Neutrophil (primary cell): ENCODE data around the gene ENTREP3.
A peak's percentile ranks its signal among the peaks of the same experiment; 100 is the strongest.
"Not testable (repeated sequence)": the region's sequence is repeated elsewhere in the genome, so short reads cannot be mapped to it uniquely, and the experiment has no call there.

Experiments
- H3K27ac ChIP-seq: fragments of 200-600 bp; sonication (generic); 2 replicates; pipeline ENCODE4 v1.5.1; 2016; ENCODE audit warnings: mild to moderate bottlenecking, moderate library complexity
- H3K27me3 ChIP-seq: fragments of 200-600 bp; sonication (generic); 2 replicates; pipeline ENCODE4 v1.6.0; 2016; ENCODE audit warnings: mild to moderate bottlenecking
- H3K36me3 ChIP-seq: fragments of 200-600 bp; sonication (generic); 2 replicates; pipeline ENCODE4 v1.5.1; 2017
- H3K4me1 ChIP-seq, 2 experiments: fragments of 200-600 bp in 1 of 2; sonication (generic) in 1 of 2; 1 replicate in 1 of 2; 2 replicates in 1 of 2; pipeline versions ENCODE4 v1.5.1 to v1.6.1; 2013 to 2016; ENCODE audit warnings: low read depth in 1 of 2, low read length in 1 of 2, mild to moderate bottlenecking in 1 of 2, moderate library complexity in 1 of 2; ENCODE audit not compliant: control insufficient read depth in 1 of 2, insufficient read depth in 1 of 2
- H3K4me3 ChIP-seq, 2 experiments: fragments of 200-600 bp in 1 of 2; sonication (generic) in 1 of 2; 1 replicate in 1 of 2; 2 replicates in 1 of 2; pipeline ENCODE4 v1.5.1; 2013 to 2016; ENCODE audit warnings: low read depth in 1 of 2, low read length in 1 of 2, mild to moderate bottlenecking in 1 of 2, moderate library complexity in 1 of 2
- H3K9me3 ChIP-seq: fragments of 200-600 bp; sonication (generic); 2 replicates; pipeline ENCODE4 v1.5.1; 2016
- TF ChIP-seq, protein P1 (sequence below): fragments of 200-600 bp; sonication (generic); IDR thresholded peaks from 2 replicates; pipeline ENCODE4 v1.5.1; 2016; ENCODE audit warnings: antibody characterized with exemption

Gene ENTREP3

DNA sequence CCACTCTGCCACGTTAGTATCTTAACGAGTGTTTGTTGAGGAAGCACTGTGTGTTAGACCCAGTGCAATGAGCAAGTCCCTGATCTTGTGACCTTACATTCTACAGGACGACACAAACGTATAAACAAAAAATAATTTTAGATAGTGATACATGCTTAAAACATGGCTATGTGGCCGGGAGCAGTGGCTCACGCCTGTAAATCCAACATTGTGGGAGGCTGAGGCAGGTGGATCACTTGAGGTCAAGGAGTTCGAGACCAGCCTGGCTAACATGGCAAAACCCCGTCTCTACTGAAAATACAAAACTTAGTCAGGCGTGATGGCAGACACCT, 27.2 kb downstream of the ENTREP3 start:
- Histone ChIP-seq H3K27me3 (no peaks in the 10 kb centered on the region), H3K9me3 (no peaks in the 10 kb centered on the region), H3K27ac (peak overlapping the region; percentile 80), H3K36me3 (peaks cover 7% of the 10 kb centered on the region), H3K4me3 (peak overlapping the region; percentile 78), H3K4me1 (peaks cover 50 to 62% of the 10 kb centered on the region in 2 experiments)
- TF ChIP-seq, protein P1, sequence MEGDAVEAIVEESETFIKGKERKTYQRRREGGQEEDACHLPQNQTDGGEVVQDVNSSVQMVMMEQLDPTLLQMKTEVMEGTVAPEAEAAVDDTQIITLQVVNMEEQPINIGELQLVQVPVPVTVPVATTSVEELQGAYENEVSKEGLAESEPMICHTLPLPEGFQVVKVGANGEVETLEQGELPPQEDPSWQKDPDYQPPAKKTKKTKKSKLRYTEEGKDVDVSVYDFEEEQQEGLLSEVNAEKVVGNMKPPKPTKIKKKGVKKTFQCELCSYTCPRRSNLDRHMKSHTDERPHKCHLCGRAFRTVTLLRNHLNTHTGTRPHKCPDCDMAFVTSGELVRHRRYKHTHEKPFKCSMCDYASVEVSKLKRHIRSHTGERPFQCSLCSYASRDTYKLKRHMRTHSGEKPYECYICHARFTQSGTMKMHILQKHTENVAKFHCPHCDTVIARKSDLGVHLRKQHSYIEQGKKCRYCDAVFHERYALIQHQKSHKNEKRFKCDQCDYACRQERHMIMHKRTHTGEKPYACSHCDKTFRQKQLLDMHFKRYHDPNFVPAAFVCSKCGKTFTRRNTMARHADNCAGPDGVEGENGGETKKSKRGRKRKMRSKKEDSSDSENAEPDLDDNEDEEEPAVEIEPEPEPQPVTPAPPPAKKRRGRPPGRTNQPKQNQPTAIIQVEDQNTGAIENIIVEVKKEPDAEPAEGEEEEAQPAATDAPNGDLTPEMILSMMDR = no peak

DNA sequence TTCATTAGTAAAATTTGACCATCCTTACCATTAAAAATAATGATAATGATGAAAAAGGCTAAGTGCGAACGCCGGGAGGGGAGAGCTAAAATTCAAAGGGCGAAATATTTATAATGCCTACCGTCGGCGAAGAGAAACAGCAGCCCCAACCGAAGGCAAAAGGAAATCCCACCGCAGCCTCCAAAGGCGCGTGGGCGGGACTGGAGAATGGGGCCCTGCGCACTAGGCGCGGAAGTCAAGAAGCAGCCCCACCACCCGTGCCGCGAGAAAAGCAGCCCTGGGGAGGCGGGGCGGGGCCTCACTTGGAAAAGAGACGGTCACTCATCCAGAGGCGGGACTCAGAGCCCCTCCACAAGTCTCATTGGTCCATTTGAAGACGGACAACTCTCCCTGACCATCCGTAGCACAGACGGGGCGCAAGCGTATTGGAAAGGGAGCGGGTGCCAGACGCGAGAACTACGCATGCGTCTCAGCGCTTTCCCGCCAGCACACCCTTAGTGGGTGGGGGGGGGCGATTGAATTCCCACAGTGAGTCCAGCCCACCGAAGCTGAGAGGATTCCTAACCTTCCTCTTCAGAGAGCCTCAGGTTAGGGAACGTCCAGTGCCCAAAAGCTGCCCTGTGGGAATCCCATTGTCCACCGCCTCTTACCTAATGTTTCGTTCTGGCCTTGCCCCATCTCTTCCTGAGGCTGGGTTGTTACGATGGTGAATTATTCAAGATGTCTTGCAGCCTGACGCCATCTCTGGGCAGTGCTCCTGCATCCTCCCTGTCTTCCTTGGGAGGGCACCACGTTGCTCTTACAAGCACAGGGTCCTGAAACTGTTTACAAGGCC, 27.8 kb downstream of the ENTREP3 start:
- Histone ChIP-seq H3K9me3 (no peaks in the 10 kb centered on the region), H3K4me1 (peaks cover 56 to 67% of the 10 kb centered on the region in 2 experiments), H3K27me3 (no peaks in the 10 kb centered on the region), H3K36me3 (peaks cover 3% of the 10 kb centered on the region), H3K27ac (peak overlapping the region; percentile 80), H3K4me3 (peak overlapping the region; percentile 78)
- TF ChIP-seq, protein P1 = peak; percentile 50

DNA sequence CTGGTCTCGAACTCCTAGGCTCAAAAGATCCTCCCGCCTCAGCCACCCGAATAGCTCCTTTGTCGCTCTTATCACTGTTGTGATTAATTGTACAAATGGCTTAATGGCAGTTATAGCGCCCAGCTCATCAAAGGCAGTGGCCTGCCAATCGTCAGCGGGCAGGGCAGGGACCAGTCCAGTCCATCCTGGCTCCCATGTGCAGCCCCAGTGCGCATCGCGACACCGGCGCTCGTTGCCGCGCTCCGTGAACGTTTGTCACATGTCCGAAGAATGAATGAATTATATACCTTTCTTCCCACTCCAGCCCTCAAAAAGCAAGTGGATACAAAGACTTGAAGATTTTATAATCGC, 28.4 kb downstream of the ENTREP3 start:
- no peaks in the 10 kb centered on the region for H3K36me3 ChIP-seq
- no peaks in the 10 kb centered on the region for H3K27me3 ChIP-seq
- H3K27ac ChIP-seq = peak overlapping the region; percentile 80
- TF ChIP-seq, protein P1 = no peak
- H3K4me1 ChIP-seq = peaks cover 62 to 72% of the 10 kb centered on the region in 2 experiments
- H3K9me3 ChIP-seq = no peaks in the 10 kb centered on the region
- H3K4me3 ChIP-seq = peak overlapping the region; percentile 78

DNA sequence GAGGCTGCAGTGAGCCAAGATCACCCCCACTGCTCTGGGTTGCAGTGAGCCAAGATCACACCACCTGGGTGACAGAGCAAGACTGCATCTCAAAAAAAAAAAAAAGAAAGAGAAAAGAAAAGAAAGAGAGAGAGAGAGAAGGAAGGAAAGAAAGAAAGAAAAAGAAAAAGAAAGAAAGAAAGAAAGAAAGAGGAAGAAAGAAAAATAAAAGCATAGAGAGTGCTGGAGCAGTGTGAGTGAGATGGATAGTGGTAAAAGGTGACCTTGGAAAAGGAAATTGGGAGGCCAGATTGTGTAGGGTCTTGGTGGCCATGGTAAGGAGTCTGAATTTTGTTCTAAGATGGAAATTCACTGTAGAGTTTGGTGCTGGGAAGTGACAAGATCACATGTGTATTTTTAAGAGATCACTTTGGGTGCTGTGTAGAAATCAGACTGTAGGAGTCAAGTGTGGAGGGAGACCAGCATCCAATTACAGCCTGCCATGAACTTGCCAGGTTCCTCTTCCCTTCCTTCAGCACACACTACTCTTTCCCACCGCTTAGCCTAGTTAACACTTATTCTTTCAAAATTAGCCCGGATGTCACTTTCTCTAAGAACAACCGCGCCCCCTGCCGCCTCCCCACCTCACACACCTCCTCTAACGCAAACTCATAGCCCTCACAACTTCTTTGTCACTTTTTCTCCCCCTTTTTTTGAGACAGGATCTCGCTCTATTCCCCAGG, 28.9 kb downstream of the ENTREP3 start:
- TF ChIP-seq, protein P1 = peak; percentile 84
- Histone ChIP-seq H3K4me1 (peaks cover 67 to 77% of the 10 kb centered on the region in 2 experiments), H3K27me3 (no peaks in the 10 kb centered on the region), H3K9me3 (no peaks in the 10 kb centered on the region), H3K36me3 (no peaks in the 10 kb centered on the region), H3K27ac (peak overlapping the region; percentile 80), H3K4me3 (peak overlapping the region; percentile 78)

DNA sequence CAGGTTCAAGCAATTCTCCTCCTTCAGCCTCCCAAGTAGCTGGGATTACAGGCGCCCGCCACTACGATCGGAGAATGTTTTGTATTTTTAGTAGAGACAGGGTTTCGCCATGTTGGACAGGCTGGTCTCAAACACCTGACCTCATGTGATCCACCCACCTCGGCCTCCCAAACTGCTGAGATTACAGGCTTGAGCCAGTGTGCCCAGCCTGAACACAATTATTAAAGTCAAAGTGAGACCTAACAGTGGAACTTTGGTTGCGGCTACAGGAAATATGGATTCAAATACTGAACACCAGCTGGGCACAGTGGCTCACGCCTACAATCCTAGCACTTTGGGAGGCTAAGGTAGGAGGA, 29.9 kb downstream of the ENTREP3 start:
- H3K4me3 ChIP-seq, H3K9me3 ChIP-seq, H3K36me3 ChIP-seq, H3K27me3 ChIP-seq: not testable (repeated sequence)
- Histone ChIP-seq H3K27ac (peak overlapping the region; percentile 80), H3K4me1 (peaks cover 74 to 79% of the 10 kb centered on the region in 2 experiments)

DNA sequence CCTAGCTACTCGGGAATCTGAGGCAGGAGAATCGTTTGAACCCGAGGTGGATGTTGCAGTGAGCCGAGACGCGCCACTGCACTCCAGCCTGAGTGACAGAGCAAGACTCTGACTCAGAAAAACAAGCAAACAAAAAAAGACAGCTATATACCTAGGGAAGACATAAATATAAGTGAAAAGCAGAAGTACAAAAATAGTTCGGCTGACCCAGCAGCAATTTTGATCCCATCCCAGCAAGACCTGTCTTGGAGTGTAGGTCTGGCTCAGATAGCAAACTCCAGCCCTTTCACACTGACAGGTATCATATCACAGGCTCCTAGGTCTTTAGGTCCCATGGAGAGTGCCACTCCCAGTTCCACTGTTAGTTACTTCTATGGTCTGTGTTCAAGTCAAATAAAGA, 32.2 kb downstream of the ENTREP3 start:
- TF ChIP-seq, protein P1 = no peak
- no peaks in the 10 kb centered on the region for H3K9me3 ChIP-seq
- H3K27ac ChIP-seq = peak overlapping the region; percentile 80
- no peak overlapping the region for H3K4me3 ChIP-seq
- H3K36me3 ChIP-seq = no peaks in the 10 kb centered on the region
- H3K4me1 ChIP-seq = peaks cover 89 to 95% of the 10 kb centered on the region in 2 experiments
- no peaks in the 10 kb centered on the region for H3K27me3 ChIP-seq

DNA sequence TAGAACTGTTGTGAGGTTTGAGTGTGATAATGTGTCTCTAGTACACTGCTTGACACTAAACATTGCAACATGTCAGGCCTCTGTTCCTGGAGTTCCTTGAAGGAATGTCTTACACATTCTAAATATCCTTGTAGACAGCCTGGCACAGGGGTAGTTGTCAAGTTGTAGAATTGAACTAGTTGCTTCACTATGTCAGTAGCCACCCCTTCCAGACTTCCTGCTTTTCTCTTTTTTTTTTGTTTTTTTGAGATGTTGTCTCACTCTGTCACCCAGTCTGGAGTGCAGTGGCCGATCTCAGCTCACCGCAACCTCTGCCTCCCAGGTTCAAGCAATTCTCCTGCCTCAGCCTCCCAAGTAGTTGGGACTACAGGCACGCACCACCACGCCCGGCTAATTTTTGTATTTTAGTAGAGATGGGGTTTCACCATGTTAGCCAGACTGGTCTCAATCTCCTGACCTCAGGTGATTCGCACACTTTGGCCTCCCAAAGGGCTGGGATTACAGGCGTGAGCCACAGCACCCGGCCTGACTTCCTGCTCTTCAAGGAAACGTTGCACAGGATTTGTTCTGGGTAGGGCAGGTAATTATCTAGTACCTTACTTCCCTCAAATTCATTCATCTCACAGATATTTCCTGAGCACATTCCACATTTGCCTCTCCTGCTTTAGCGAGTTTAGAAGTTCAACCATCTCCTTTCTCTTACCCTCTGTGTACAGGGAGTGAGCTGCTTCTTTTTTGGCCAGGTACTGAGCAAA, 34.9 kb downstream of the ENTREP3 start:
- peak overlapping the region in 1 of 2 experiments; percentile 35 for H3K4me3 ChIP-seq
- peak overlapping the region; percentile 91 for H3K27ac ChIP-seq
- H3K27me3 ChIP-seq, H3K9me3 ChIP-seq, H3K36me3 ChIP-seq: not testable (repeated sequence)
- peaks cover 79 to 90% of the 10 kb centered on the region in 2 experiments for H3K4me1 ChIP-seq
